Activated CD8-positive, alpha-beta memory T cell treated with anti-CD3 and anti-CD28 coated beads, Interleukin-2, amount 50 U/mL, for 1 hour (primary cell): ENCODE measurements around the gene PSMD14.

ENCODE experiments used
- DNase-seq: peaks from one replicate; pipeline ENCODE4 v3.0.0-alpha.2; 2020; ENCODE audit errors: extremely low read depth

Gene PSMD14

GRCh38 chr2:161448431-161448830 is 140.2 kb downstream of the PSMD14 start:
- DNase-seq: no peak
